Stimulated activated CD8-positive, alpha-beta memory T cell treated with anti-CD3 and anti-CD28 coated beads, Interleukin-12 subunit alpha, Interleukin-12 subunit beta, amount 100 ng/mL, for 24 hours (primary cell): ENCODE measurements around the gene BMP2K.
"Not testable (repeated sequence)": the region's sequence is repeated elsewhere in the genome, so short reads cannot be mapped to it uniquely, and the experiment has no call there.

Experiments
- DNase-seq: peaks from one replicate; pipeline ENCODE4 v3.0.0-alpha.2; 2020; ENCODE audit errors: extremely low read depth

BMP2K gene

DNA sequence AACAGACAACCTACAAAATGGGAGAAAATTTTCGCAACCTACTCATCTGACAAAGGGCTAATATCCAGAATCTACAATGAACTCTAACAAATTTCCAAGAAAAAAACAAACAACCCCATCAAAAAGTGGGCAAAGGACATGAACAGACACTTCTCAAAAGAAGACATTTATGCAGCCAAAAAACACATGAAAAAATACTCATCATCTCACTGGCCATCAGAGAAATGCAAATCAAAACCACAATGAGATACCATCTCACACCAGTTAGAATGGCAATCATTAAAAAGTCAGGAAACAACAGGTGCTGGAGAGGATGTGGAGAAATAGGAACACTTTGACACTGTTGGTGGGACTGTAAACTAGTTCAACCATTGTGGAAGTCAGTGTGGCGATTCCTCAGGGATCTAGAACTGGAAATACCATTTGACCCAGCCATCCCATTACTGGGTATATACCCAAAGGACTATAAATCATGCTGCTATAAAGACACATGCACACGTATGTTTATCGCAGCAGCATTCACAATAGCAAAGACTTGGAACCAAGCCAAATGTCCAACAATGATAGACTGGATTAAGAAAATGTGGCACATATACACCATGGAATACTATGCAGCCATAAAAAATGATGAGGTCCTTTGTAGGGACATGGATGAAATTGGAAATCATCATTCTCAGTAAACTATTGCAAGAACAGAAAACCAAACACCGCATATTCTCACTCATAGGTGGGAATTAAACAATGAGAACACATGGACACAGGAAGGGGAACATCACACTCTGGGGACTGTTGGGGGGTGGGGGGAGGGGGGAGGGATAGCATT is 19.7 kb downstream of the BMP2K start:
- not testable (repeated sequence) for DNase-seq

DNA sequence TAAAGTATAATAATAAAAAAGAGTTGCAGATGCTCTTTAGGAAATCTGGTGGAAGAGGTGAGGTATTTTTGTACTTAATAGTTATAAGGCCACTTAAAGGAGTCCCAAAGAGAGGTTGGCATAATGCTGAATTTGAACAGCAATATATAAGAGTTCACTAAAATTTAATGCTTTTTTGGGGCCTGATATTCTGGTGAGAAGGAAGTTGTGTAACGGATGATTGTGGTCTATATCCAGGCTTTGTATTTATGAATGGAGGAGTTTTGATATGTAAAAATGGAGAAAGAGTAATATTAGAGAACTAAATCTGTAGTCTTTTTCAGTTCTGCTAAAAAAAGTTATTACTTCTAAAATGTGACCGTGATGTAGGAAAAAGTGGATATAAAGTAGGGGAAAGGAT is 20.4 kb downstream of the BMP2K start:
- DNase-seq, result no peak

DNA sequence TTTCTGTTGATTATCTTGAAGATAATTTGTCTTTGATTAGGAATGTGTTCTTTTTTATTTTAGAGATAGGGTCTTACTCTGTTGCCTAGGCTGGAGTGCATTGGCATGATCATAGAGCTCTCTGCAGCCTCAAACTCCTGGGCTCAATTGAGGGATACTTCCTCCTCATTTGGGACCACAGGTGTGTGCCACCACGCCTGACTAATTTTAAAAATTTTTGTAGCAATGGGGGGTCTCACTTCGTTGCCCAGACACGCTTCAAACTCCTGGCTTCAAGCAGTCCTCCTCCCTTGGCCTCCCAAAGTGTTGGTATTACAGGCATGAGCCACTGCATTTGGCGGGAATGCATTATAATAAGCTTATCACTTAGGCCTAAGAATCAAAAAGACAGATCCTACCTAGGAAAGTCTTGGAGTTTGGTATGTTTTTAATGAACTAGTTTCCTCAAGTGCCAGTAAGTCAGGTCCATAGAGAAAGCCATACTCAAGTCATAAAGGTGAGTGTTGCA is 21.7 kb downstream of the BMP2K start:
- no peak for DNase-seq

DNA sequence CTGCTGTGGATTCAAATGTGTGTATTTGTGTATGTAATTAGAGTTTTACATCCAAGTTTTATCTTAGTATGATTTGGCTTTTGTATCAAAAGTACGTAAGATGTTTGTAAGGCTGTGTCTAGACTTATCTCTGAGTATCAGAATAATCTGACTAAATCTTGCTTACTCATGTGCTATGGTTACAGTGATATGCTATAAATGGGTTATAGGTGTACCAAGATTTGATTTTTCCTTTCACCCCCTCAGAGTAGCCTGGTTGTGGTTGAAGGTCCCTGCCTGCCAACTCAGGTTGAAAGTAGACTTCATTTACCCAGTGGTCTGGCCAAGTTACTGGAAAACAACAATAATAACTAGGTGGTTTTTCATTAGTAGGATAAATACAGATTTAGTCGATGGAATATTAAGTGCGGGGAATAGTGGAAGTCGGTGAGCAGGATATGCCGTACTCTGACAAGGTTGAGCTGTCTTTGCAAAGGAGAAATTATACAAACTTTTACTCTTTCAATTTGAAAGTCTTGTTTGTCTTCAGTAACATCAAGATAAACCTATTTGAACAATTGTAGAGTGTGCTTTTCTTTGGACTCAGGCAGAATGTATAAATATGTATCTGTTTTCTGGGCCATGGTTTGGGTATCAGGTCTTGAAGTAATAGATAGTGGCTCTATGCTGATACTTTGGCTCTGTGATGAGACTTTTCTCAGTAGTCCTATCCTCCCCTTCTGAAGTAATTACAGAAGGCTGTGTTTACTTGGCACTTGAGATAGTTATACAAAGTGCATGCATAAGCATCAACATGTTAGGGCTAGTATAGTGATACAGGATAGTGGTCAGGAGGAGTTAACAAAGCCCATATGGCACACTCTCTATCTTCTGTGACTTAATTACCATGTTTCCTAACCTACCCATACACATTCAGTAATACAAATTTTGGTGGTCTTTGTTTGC is 23.7 kb downstream of the BMP2K start:
- DNase-seq, result no peak

DNA sequence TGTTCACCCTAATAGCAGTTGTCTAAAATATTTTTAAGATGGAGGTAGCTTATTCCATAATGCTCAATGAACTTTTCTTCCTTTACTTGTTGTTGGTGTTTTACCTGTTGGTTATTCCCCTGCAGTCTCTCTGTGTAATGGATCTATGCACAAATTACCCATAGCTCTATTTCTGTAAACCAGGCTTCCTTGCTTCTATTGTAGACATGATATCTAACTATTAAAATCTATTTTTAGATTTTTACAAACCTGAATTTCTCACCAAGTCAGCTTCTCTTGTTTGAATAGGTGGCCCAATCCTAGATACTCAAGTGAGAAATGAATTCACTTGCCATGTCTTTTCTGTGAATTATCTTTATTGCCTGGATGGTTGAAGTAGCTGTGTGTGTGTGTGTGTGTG is 24.8 kb downstream of the BMP2K start:
- no peak for DNase-seq

DNA sequence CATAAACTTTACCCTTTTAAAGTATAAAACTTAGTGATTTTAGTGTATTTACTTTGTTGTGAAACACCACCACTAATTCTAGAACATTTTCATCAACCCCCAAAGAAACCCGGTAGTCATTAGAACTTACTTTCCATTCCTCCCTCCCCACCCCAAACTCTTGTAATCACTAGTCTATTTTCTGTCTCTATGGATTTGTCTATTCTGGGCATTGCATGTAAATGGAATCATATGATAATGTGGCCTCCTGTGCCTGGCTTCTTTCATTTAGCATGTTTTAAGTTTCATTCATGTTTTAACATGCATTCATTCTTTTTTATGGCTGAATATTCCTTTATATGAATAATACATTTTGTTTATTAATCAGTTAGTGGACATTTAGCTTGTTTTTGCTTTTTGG is 27.8 kb downstream of the BMP2K start:
- no peak for DNase-seq

DNA sequence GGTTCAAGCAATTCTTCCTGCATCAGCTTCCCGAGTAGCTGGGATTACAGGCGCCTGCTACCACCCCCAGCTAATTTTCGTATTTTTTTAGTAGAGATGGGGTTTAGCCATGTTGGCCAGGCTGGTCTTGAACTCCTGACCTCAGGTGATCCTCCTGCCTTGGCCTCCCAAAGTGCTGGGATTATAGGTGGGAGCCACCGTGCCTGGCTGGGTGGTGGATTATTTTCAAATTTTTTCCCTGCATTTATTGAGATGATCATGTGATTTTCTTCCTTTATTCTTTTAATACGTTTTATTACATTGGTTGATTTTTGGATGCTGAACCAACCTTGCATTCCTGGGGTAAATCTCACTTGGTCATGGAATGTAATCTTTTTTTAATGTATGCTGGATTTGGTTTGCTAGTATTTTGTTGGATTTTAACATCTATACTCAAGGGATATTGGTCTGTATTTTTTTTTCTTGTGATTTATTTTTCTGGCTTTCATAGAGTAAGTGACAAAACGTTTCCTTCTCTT is 30.9 kb downstream of the BMP2K start:
- DNase-seq, result no peak

DNA sequence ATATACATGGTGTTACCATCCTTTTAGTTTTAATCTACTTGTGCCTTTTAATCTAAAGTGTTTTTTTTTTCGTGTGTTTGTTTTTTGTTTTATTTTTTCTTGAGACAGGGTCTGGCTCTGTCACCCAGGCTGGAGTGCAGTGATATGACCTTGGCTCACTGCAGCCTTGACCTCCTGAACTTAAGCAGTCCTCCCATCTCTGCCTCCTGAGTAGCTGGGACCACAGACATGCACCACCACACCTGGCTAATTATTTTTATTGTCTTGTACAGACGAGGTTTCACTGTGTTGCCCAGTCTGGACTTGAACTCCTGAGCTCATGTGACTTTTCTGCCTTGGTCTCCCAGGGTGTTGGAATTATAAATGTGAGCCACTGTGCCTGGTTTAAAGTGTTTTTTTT is 33.1 kb downstream of the BMP2K start:
- DNase-seq, result no peak

DNA sequence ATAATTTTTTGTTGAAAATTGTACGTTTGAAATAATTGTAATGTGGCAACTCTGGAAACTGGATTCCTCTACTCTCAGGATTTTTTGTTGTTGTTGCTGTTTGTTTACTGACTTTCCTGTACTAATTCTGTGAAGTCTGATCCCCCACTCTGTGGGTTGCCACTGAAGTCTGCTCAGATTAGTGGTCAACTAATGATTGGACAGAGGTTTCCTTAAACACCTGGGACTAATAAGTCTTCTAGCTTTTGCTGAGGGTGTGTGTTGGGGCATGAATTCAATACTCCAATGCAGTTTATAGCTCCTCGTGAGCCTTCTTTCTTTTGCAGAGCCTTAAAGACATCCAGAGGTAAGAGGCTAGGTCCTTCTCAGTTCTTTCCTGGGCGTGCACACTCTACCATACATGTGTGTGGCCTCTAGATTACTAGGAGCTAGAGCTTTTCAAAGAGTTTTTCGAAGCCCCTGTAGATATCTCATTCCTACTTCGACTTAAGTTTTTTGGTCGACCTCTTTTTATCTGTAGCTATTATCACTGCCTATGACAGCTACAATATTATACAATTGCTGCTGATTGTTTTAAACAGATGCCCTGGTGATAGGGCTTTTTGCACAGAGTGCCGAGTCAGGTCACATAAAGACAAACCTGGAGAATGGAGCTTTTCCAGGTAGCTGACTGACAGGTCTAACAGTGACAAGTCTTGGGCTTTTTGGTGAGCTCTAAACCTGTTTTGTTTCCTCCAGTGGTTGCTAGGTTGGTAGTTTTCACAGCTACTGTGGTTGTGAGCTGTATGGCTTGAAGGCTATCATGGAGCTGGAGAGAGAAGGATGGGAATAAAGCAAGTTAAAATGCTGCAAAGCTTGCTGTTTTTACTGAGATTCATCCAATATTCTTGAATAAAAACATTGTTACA is 34.0 kb downstream of the BMP2K start:
- DNase-seq, result no peak

DNA sequence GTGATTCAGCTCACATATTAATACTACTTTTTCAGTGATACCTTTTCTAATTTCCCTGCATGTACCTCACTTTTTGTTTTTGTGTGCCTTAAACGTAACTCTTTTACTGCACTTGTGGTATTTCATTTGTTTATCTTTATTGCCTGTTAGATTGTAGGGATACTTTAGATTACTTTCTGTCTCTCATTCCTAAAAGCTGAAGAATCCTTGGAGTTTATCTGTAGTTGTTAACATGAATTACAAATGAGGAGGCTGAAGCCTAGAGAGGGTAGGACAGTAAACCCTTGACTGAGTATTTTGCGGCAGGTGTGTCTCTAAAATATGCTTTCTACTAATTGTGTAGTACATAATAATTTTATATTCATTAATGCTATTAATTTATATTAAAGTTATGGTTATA is 34.9 kb downstream of the BMP2K start:
- no peak for DNase-seq

DNA sequence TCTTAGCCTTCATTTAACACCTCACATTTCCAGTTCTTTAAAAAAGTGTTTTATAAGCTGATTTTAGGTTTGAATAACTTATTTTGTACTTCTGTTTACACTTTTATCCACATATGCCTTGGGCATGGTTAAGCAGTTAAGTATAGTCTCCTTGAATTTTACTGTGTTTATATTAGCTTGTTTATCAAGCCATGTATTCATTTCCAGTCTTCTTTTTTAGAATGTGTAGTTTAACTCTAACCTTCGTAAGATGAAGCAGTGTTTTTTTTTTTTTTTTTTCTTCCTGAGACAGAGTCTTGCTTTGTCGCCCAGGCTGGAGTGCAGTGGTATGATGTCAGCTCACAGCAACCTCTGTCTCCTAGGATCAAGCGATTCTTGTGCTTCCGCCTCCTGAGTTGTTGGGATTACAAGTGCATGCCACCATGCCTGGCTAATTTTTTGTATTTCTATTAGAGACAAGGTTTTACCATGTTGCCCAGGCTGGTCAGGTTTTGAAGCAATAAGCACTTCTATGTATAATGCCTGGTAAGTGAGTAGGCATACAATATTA is 42.5 kb downstream of the BMP2K start:
- DNase-seq, result no peak

DNA sequence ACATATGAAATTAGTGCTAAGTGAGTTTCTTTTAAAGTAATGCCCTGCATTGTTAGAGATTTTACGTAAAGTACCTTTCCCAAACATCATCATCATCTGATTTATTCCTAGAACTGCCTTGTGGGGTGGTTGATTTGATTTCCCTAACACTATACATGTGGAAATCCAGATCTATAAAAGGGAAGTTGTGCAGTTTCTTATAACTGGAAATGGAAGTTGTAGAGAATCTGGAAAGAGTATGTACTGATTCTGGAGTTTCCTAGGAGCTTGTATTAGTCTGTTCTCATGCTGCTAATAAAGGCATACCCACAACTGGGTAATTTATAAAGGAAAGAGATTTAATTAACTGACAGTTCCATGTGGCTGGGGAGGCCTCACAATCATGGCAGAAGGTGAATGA is 47.9 kb downstream of the BMP2K start:
- no peak for DNase-seq

DNA sequence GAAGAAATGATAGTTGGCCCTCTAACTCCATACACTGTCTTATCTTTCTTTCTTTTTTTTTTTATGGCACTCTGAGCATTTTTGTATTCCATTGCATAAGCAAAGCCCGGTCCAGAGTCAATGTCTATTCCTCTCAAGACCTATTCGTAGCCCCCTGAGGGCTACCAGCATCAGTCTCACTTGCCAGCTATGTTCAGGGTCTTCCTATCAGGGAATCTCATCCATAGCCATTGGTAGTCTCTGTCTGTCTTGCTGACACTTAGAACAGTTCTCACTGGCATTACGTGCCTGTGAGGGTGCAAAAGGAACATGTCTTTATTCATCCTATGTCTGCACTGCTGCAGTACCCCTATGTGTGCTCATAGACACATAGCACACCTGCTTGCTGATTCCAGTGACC is 51.0 kb downstream of the BMP2K start:
- DNase-seq, result no peak

DNA sequence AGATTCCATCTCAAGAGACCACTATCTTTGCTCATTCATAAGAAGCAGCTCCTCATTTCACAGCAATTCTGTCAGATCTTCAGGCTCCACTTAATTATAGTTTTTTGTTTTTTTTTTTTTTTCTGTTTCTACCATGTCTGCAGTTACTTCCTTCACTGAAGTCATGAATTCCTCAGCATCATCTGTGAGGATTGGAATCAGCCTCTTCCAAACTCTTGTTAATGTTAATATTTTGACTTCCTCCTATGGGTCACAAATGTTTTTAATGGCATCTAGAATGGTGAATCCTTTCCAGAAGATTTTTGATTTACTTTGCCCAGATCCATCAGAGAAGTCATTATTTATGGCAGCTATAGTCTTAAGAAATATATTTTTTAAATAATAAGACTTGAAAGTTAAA is 53.1 kb downstream of the BMP2K start:
- DNase-seq, result no peak

DNA sequence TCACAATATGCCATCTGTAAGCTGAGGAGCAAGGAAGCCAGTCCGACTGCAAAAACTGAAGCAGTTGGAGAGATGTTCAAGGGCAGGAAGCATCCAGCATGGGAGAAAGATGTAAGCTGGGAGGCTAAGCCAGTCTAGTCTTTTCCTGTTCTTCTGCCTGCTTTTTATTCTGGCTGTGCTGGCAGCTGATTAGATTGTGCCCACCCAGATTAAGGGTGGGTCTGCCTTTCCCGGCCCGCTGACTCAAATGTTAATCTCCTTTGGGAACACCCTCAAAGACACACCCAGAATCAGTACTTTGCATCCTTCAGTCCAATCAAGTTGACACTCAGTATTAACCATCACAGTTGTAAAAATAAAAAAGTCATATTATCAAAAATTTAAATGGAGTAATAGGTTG is 63.5 kb downstream of the BMP2K start:
- not testable (repeated sequence) for DNase-seq

DNA sequence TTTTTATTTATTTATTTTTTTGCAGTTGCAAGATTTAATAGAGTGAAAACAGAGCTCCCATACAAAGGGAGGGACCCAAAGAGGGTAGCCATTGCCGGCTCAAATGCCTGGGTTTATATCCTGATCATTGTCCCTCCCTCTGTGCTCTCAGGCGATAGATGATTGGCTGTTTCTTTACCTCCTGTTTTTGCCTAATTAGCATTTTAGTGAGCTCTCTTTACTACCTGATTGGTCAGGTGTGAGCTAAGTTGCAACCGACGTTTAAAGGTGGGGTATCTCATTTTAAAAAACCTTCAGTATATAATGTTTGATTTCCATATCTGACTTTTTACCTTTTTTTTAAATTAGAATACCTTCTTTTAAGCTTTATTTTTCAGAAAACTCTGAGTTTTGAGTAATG is 64.1 kb downstream of the BMP2K start:
- DNase-seq, result not testable (repeated sequence)

DNA sequence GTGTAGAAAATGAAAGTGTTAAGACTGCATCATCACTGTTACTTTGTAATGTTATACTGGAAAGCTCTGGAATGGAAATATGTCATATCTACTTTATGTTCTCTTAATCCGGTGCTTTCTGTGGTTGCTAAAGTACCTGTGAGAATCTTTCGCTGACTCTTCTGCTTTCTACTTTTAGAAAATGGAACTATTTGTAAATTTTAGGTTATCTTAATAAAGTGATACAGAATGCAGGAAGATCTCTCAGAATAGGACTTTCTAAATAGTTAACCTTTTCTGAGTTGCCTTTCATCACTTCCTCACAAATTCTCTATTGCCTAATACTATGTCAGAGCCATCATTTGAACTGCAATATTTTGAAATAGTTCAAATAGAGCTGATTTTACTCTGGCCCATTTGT is 69.3 kb downstream of the BMP2K start:
- no peak for DNase-seq

DNA sequence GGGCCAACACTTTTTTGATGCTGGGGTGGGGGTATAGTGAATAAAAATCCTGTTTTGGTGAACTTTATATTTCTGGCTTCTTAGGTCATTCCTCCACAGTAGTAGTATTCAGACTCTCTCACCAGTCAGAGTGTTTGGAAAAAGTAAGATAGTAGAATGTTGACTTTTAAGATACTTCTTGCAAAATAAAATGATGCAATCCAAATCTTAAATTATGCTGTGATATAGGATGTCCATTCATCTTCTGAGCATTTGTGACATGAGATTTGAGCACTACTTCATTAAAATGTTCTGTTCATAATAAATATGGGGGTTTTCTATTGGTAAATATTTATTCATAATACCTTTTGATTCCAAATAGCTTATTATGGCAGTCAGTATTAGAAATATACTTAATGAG is 70.1 kb downstream of the BMP2K start:
- DNase-seq, result no peak

DNA sequence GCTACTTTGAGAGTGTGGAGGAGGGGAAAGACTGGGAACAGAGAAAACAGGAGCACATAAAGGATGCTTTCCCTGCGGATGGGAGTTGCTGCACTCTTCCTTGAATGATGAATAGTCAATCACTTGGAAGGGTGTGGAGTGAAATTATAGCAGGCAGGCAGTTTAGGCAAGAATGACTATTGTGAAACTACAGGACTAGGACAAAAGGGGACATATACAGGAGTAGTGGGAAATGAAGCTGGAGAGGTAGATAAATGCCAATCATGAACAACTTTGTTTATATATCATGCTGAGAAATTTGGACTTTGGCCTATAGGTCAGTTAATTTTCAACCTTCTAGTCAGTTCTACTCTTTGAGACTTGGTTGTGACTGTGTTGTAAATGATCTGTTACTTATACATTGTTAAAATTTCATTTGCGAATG is 86.2 kb downstream of the BMP2K start:
- DNase-seq, result no peak

DNA sequence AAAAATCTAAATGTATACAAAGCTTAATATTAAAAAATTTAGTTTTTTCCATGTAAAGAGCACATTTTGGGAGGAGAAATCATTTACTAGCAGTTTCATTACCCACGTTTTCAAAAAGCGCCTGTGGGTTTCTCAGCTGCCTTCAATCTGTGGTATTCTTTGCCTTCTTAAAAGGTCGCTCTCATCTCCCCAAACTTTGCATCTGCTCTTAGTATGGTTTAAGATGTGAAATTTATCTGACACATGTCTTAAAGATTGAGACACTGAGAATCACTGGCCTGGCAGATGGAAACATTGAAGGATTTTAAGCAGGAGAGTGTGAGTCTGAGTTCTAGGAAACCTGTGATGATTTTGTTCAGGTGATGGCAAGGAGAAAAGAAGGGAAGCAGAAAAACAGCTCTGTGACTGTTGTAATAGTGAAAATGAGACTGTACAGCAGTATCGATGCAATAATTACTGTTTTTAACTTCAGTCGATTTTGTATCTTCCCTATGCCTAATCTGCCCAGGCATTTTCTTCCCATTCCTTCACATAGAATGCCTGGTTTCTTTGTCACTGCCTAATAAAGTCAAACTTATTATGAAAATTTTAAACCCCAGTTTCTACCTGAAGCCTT is 87.2 kb downstream of the BMP2K start:
- no peak for DNase-seq

DNA sequence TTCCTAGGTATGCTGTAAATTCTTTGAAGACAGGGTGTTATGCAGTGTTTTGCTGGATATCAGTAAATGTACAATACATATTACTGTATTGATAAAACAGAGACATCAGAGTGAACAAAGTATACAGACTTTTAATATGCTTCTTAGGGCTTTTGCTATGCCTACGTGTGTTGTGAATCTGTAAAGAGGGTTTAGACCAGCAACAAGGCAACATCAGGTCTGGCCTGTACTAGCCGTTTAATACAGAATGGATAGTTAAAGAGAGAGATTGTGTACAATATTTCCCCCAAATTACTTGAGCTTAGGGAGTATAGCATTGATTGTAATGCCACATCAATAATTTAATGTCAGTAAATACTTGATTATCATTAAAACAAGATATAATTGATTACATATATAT is 87.8 kb downstream of the BMP2K start:
- DNase-seq, result no peak
